ENCODE results near the gene CBX4.

DNA sequence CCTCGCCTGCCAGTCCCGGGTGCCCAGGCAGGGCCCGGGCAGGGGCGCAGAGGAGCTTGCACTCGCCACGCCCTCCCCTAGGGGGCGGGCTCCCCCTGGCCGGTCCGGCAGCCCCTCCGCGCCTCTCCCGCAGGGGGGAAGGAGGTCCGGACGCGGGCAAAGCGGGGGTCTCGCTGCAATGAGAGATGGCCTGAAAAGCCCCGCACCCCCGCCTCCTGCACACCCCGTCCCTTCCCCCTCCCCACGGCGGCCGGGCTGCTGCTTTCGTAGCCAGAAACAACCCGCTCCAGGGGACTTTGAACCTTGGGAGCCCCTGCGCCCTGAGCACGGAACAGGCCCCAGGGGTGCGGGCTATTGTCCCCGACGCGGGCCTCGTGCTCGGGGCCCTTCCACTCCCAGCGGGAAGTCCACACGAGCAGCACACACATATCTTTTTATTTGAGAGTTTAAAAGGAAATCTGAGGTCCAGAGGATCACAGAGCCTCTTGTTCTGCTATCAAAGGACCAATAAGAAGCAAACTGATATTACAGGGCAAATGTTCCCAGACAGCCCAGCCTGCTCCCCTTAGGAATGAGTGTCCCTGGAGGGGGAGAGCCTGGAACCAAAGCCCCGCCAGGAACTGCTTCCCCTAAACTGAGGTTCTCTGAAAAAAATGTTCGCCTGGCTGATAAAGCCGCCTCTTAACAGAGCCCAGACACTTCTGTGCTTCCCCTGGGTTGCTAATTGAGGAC lies 5.8 kb upstream of the CBX4 start:
- TF ChIP-seq, protein P1, sequence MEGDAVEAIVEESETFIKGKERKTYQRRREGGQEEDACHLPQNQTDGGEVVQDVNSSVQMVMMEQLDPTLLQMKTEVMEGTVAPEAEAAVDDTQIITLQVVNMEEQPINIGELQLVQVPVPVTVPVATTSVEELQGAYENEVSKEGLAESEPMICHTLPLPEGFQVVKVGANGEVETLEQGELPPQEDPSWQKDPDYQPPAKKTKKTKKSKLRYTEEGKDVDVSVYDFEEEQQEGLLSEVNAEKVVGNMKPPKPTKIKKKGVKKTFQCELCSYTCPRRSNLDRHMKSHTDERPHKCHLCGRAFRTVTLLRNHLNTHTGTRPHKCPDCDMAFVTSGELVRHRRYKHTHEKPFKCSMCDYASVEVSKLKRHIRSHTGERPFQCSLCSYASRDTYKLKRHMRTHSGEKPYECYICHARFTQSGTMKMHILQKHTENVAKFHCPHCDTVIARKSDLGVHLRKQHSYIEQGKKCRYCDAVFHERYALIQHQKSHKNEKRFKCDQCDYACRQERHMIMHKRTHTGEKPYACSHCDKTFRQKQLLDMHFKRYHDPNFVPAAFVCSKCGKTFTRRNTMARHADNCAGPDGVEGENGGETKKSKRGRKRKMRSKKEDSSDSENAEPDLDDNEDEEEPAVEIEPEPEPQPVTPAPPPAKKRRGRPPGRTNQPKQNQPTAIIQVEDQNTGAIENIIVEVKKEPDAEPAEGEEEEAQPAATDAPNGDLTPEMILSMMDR (IDR thresholded peaks at IDR 0.05), result peak; percentile 56 to 74 (median 66)
- TF ChIP-seq POLR2A (IDR thresholded peaks at IDR 0.05), result no peak
